Erythroblast (primary cell): ENCODE data around the gene CD300C.

Experiments
- GATA1 ChIP-seq: IDR thresholded peaks from 2 replicates; pipeline ENCODE4 v1.6.1; 2011; ENCODE audit warnings: low read depth, mild to moderate bottlenecking, control low read depth, low read length, moderate library complexity
- POLR2A ChIP-seq: IDR thresholded peaks from 2 replicates; pipeline ENCODE4 v1.6.1; 2011; ENCODE audit warnings: mild to moderate bottlenecking, low read length

DNA sequence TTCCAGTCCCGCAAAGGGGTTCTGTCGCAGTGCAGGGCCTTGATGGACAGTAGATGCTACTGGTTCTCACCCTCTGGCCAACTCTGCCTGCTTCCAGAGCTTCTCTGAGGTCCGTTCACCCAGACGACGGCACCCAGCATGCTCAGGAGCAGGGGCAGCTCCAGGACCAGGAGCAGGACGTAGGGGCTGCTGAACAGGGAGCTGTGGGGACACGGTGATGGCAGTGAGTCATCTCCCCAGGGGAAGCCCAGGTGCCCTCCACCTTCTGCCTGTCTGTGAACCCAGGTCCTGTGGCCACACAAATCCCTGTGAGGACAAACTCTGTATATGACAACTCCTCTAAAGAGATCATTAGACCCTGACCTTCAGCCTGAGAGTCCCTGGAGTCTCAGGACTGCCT, 3.4 kb upstream of the CD300C start:
- no peak for TF ChIP-seq POLR2A
- TF ChIP-seq GATA1 = no peak
